Vagina (tissue), 2 donors: Measurements from ENCODE around the gene CAB39L.
A peak's percentile ranks its signal among the peaks of the same experiment; 100 is the strongest.

Experiments used
- CTCF ChIP-seq, 3 experiments: fragments of 450-650 bp in 2 of 3; fragments of 200-600 bp in 1 of 3; sonication (generic) in 1 of 3; IDR thresholded peaks; one replicate each; pipeline ENCODE4 v1.5.1; 2017 to 2019; ENCODE audit warnings: antibody characterized with exemption in 3 of 3, mild to moderate bottlenecking in 2 of 3, moderate library complexity in 2 of 3
- POLR2A ChIP-seq, 2 donors: fragments of 450-650 bp; IDR thresholded peaks; one replicate each; pipeline ENCODE4 v1.6.1; 2017; ENCODE audit warnings: antibody characterized with exemption in 2 of 2, mild to moderate bottlenecking in 2 of 2, moderate library complexity in 2 of 2

DNA sequence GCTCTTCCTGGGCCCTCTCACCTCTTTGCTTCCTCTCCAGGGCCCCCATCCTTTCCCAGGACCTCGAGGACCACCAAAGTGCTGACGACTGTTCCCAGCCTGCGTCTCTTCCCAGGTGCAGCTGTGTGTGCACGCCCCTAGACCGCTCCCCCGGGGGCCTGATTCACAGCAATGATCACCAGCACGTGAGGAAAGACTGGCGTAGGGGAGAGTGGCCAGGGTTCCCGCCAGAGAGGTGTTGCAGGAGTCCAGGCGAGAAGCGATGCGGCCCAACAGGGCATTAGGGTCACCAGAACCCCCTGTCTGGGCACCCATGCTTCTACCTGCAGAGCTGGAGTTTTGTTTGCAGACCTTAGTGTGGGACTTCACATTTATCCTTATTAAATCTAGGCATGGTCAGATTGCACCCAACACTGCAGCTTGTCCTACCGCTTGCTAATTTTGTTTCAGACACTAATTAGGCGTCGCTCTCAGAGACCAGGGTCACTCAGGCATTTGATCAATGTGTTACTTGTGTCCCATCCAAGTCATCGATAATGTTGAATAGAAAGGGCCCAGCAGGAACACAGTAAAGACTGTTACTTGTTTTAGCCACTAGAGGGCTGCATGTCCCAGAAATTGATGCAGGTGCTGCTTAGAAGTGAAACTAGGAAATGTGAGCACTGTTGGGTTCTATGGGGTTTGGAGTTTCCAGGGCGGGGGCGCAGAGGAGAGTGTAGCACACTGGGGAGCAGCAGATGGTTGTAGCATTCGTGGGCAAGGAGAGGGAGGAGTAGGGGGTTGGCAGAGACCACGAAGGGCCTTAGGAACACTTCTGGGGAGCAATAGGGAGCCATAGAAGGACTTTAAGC, 142.9 kb downstream of the CAB39L start:
- TF ChIP-seq CTCF (IDR thresholded peaks at IDR 0.05) (peak; percentile 46 to 95 (median 91)), POLR2A (IDR thresholded peaks at IDR 0.05) (no peak)
